Smooth muscle cell (in vitro differentiated cells): ENCODE results near the gene SIPA1. TPM values are rescaled to one million over a fixed set of nuclear protein-coding genes. Genes with fewer than 3 reads are reported as not detected.
"Not testable (repeated sequence)": the region's sequence is repeated elsewhere in the genome, so short reads cannot be mapped to it uniquely, and the experiment has no call there.

Experiments
- DNase-seq: peaks from one replicate; lab custom pipeline; 2025; ENCODE audit not compliant: unreplicated experiment; lab: John Stamatoyannopoulos, UW
- H2AFZ ChIP-seq: fragments of 200-600 bp; sonication (generic); 2 replicates; pipeline ENCODE4 v1.6.0; 2016; ENCODE audit warnings: antibody characterized with exemption, low read depth, mild to moderate bottlenecking
- H3F3A ChIP-seq: fragments of 200-600 bp; sonication (generic); 2 replicates; pipeline ENCODE4 v1.6.0; 2017; ENCODE audit warnings: antibody characterized with exemption, low read depth
- H3K27ac ChIP-seq: fragments of 200-600 bp; sonication (generic); 2 replicates; pipeline ENCODE4 v1.5.1; 2016; ENCODE audit warnings: low read depth, mild to moderate bottlenecking
- H3K27me3 ChIP-seq: fragments of 200-600 bp; sonication (generic); 2 replicates; pipeline ENCODE4 v1.6.1; 2016; ENCODE audit warnings: low read depth, mild to moderate bottlenecking
- H3K36me3 ChIP-seq: fragments of 200-600 bp; sonication (generic); 2 replicates; pipeline ENCODE4 v1.5.1; 2016; ENCODE audit warnings: low read depth
- H3K4me1 ChIP-seq: fragments of 200-600 bp; sonication (generic); 2 replicates; pipeline ENCODE4 v1.5.1; 2016; ENCODE audit warnings: low read depth
- H3K4me2 ChIP-seq: fragments of 200-600 bp; sonication (generic); 2 replicates; pipeline ENCODE4 v1.6.0; 2016; ENCODE audit warnings: mild to moderate bottlenecking
- H3K4me3 ChIP-seq: fragments of 200-600 bp; sonication (generic); 2 replicates; pipeline ENCODE4 v1.5.1; 2016; ENCODE audit warnings: mild to moderate bottlenecking
- H3K79me2 ChIP-seq: fragments of 200-600 bp; sonication (generic); 2 replicates; pipeline ENCODE4 v1.6.0; 2016; ENCODE audit warnings: low read depth, mild to moderate bottlenecking
- H3K9ac ChIP-seq: fragments of 200-600 bp; sonication (generic); 2 replicates; pipeline ENCODE4 v1.6.0; 2016; ENCODE audit warnings: low read depth
- H3K9me3 ChIP-seq: fragments of 200-600 bp; sonication (generic); replicated peaks from 2 replicates; pipeline ENCODE4 v1.5.1; 2016; ENCODE audit warnings: low read depth
- H4K20me1 ChIP-seq: fragments of 200-600 bp; sonication (generic); 2 replicates; pipeline ENCODE4 v1.6.0; 2016; ENCODE audit warnings: low read depth
- CTCF ChIP-seq: fragments of 200-600 bp; sonication (generic); IDR thresholded peaks from 2 replicates; pipeline ENCODE4 v1.5.1; 2017; ENCODE audit warnings: borderline replicate concordance, mild to moderate bottlenecking, antibody characterized with exemption; ENCODE audit not compliant: insufficient read depth, poor library complexity, severe bottlenecking
- WGBS: methylation state at CpG from one replicate; pipeline ENCODE4 v1.1.7; 2016; ENCODE audit warnings: low lambda C conversion rate; 5-methylcytosine and 5-hydroxymethylcytosine counted together
- polyA plus RNA-seq: library from polyadenylated mRNA; unstranded; fragments of >200 nt; fragmentation: Nextera tagmentation; extraction: Ambion mirVana; gene quantifications from 2 replicates; pipeline ENCODE4 v1.2.1, GENCODE V29; 2016
- total RNA-seq: library from RNA; depleted of rRNA; stranded (reverse); fragments of >200 nt; gene quantifications from 2 replicates; pipeline ENCODE4 v1.2.3, GENCODE V29; 2014

The SIPA1 gene
- total and polyA plus RNA-seq, 2 experiments from 2014 or later, result 9.8 to 67.6 TPM

- Histone ChIP-seq H3K4me3 (no peak overlapping the region), H3K9me3 (no peaks in the 10 kb centered on the region), H3K79me2 (no peaks in the 10 kb centered on the region), H3K36me3 (no peaks in the 10 kb centered on the region), H3K27me3 (no peaks in the 10 kb centered on the region), H3K27ac (no peak overlapping the region), H3K4me1 (no peaks in the 10 kb centered on the region), H4K20me1 (no peaks in the 10 kb centered on the region), H3K4me2 (no peak overlapping the region), H2AFZ (no peak overlapping the region), H3F3A (no peaks in the 10 kb centered on the region), H3K9ac (no peak overlapping the region)
- no peak for DNase-seq
- TF ChIP-seq CTCF, result no peak
- WGBS, result 87% methylated on average over 2 of the region's 2 CpGs
Observed at GRCh38 chr11:65672982-65673381, 35.1 kb downstream of the SIPA1 start.

GRCh38 chr11:65680192-65680743, 42.4 kb downstream of the SIPA1 start:
- H3K9ac ChIP-seq, result no peak overlapping the region
- no peaks in the 10 kb centered on the region for H3F3A ChIP-seq
- H4K20me1 ChIP-seq, result no peaks in the 10 kb centered on the region
- WGBS, result 90% methylated on average over 5 of the region's 5 CpGs
- no peaks in the 10 kb centered on the region for H3K4me1 ChIP-seq
- no peak overlapping the region for H2AFZ ChIP-seq
- H3K4me3 ChIP-seq, result no peak overlapping the region
- DNase-seq, result no peak
- TF ChIP-seq CTCF, result no peak
- H3K79me2 ChIP-seq, result no peaks in the 10 kb centered on the region
- no peak overlapping the region for H3K27ac ChIP-seq
- no peak overlapping the region for H3K4me2 ChIP-seq
- no peaks in the 10 kb centered on the region for H3K36me3 ChIP-seq
- peaks cover 3% of the 10 kb centered on the region for H3K27me3 ChIP-seq
- H3K9me3 ChIP-seq, result no peaks in the 10 kb centered on the region

- not testable (repeated sequence) for H2AFZ ChIP-seq, H3F3A ChIP-seq, H3K9me3 ChIP-seq, H3K27me3 ChIP-seq, H3K4me2 ChIP-seq, DNase-seq, H4K20me1 ChIP-seq, H3K79me2 ChIP-seq, H3K4me1 ChIP-seq, H3K36me3 ChIP-seq, H3K4me3 ChIP-seq, H3K27ac ChIP-seq, H3K9ac ChIP-seq
- 89% methylated on average over 6 of the region's 6 CpGs for WGBS
Observed at GRCh38 chr11:65683480-65683879, 45.6 kb downstream of the SIPA1 start.

GRCh38 chr11:65685981-65686380, 48.1 kb downstream of the SIPA1 start:
- no peaks in the 10 kb centered on the region for H4K20me1 ChIP-seq
- H3K9ac ChIP-seq, result no peak overlapping the region
- H3K27me3 ChIP-seq, result peaks cover 3% of the 10 kb centered on the region
- no peaks in the 10 kb centered on the region for H3F3A ChIP-seq
- no peaks in the 10 kb centered on the region for H3K36me3 ChIP-seq
- no peak for TF ChIP-seq CTCF
- H2AFZ ChIP-seq, result no peak overlapping the region
- H3K9me3 ChIP-seq, result no peaks in the 10 kb centered on the region
- no peak overlapping the region for H3K27ac ChIP-seq
- H3K4me2 ChIP-seq, result no peak overlapping the region
- no peaks in the 10 kb centered on the region for H3K79me2 ChIP-seq
- 80% methylated on average over 8 of the region's 8 CpGs for WGBS
- H3K4me1 ChIP-seq, result no peaks in the 10 kb centered on the region
- H3K4me3 ChIP-seq, result no peak overlapping the region
- DNase-seq, result no peak

GRCh38 chr11:65691847-65692246, 53.9 kb downstream of the SIPA1 start:
- H3K9me3 ChIP-seq, H3K36me3 ChIP-seq, H3K79me2 ChIP-seq, H2AFZ ChIP-seq, H3K9ac ChIP-seq, H4K20me1 ChIP-seq, H3K27me3 ChIP-seq, H3K27ac ChIP-seq, H3K4me1 ChIP-seq, DNase-seq, H3K4me3 ChIP-seq, H3F3A ChIP-seq, H3K4me2 ChIP-seq: not testable (repeated sequence)
- 96% methylated on average over 8 of the region's 8 CpGs for WGBS
